GM04504 (cell line): ENCODE data around the gene CFAP97D2.
"Not testable (repeated sequence)": the region's sequence is repeated elsewhere in the genome, so short reads cannot be mapped to it uniquely, and the experiment has no call there.

Experiments
- DNase-seq: peaks from one replicate; pipeline ENCODE4 v3.0.0-alpha.2; 2012; ENCODE audit warnings: low read depth

CFAP97D2 gene

GRCh38 chr13:114158869-114159666 is 20.0 kb upstream of the CFAP97D2 start:
- DNase-seq = not testable (repeated sequence)

GRCh38 chr13:114161028-114161556 is 18.0 kb upstream of the CFAP97D2 start:
- no peak for DNase-seq

- no peak for DNase-seq
Observed at GRCh38 chr13:114161644-114162532, 17.2 kb upstream of the CFAP97D2 start.

- DNase-seq = no peak
Observed at GRCh38 chr13:114162533-114162922, 16.5 kb upstream of the CFAP97D2 start.

DNA sequence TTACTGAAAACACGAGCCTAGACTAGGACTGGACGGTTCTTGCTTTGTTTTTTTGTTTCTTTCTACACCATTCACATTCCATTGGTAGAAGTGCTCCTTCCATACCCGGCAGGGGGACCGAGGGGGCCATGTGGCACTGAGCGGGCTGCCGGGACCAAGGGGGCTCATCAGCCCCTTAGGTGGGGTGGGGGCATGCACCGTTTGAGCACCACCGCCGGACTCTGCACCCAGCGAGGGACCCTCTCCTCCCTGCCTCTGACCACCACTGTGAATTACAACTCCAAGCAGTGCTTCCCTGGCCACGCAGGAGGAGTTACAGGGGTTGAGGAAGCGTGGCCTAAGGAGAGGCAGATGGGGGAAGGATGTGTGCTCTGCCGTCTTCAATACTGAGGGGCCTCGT is 15.0 kb upstream of the CFAP97D2 start:
- no peak for DNase-seq

GRCh38 chr13:114164681-114165429 is 14.2 kb upstream of the CFAP97D2 start:
- DNase-seq = no peak

- DNase-seq = no peak
Observed at GRCh38 chr13:114166381-114167131, 12.5 kb upstream of the CFAP97D2 start.

DNA sequence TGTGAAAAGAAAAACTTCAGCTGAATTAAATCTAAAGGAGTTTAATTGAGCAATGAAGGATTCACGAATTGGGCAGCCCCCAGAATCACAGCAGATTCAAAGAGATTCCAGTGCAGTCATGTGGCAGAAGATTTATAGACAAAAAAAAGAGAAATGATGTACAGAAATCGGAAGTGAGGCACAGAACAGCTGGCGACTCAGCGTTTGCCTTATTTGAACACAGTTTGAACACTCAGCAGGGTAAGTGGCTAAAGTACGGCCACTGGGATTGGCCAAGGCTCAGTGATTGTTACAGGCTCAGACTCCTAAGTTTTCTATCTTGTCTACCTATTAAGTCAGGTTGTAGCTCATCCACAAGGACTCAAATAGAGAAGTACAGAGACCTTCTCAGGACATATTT is 11.6 kb upstream of the CFAP97D2 start:
- DNase-seq = no peak

GRCh38 chr13:114167885-114168284 is 11.2 kb upstream of the CFAP97D2 start:
- no peak for DNase-seq

- no peak for DNase-seq
Observed at GRCh38 chr13:114173272-114173671, 5.8 kb upstream of the CFAP97D2 start.

- no peak for DNase-seq
Observed at GRCh38 chr13:114173745-114174144, 5.3 kb upstream of the CFAP97D2 start.

GRCh38 chr13:114174529-114174961 is 4.5 kb upstream of the CFAP97D2 start:
- DNase-seq = no peak

GRCh38 chr13:114176359-114176902 is 2.6 kb upstream of the CFAP97D2 start:
- DNase-seq = not testable (repeated sequence)

GRCh38 chr13:114177245-114178010 is 1.6 kb upstream of the CFAP97D2 start:
- no peak for DNase-seq

DNA sequence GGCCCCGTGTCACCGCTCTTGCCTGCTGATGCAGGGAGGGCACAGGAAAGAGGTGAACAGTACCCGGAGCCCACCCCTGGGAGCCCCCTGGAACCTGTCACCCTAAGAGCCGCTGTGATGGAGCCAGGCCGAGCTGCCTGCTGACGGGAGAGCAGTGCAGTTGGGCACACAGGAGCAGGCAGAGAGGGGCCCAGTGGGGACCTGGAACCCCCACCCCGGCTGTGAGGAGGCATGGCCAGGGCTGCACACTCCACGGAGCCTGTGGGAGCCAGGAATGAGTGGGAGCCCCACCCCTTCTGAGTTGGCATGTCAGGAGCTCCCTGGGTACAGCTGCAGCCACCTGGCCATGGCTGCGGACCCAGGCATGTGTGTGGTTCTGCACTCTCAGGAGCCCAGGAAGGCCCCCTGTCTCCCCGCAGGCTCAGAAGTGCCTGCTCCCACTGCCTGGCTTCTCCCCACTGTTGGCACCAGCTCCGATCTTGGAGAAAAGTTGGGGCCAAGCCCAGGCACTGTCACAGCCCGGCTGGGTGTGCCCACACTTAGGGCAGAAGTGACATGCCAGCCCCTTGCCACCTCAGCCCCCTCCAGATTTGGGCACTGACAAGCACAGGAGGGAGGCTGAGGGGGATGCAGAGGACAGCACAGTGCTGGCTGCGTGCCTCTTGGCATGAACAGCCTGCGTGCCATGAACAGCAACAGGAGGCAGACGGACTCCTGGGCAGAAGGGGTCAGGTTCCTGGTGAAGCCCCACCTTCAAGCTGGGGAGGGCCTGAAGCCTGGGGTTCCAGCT is 6.3 kb downstream of the CFAP97D2 start:
- no peak for DNase-seq

DNA sequence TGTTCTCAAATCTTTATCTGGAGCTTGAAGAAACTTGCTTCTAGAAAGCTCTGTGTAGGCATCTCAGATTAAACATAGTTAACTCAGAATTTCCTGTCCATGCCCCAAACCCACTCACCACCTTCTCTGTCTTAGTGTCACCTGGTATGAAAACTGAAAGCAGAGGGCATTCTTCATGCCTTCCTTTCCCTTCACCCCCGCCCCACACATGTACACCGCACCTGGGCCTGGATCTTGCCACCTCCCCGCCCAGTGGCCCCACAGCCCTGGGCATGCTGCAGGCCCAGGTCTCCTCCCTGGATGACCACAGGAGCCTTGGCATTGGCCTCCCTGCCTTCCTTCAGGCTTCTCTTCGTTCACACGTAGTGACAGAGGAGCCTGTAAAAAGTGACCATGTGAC is 15.8 kb downstream of the CFAP97D2 start:
- no peak for DNase-seq

GRCh38 chr13:114196629-114197028 is 17.6 kb downstream of the CFAP97D2 start:
- DNase-seq = no peak

DNA sequence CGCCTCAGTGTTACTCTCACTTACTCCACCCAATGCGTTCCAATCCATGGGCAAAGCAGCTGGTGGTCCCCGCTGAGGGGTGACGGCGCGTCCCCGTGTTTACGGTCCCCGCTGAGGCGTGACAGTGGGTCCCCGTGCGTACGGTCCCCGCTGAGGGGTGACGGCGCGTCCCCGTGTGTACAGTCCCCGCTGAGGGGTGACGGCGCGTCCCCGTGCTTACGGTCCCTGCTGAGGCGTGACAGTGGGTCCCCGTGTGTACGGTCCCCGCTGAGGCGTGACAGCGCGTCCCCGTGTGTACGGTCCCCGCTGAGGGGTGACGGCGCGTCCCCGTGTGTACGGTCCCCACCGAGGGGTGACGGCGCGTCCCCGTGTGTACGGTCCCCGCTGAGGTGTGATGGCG is 19.5 kb downstream of the CFAP97D2 start:
- no peak for DNase-seq

GRCh38 chr13:114199526-114199925 is 20.5 kb downstream of the CFAP97D2 start:
- not testable (repeated sequence) for DNase-seq
